HG03571 (cell line): Measurements from ENCODE around the gene KRT26.
"Not testable (repeated sequence)": the region's sequence is repeated elsewhere in the genome, so short reads cannot be mapped to it uniquely, and the experiment has no call there.

Source experiments
- ATAC-seq: cut with Tn5 transposase; IDR thresholded peaks from one replicate; pipeline ENCODE4 v1.9.1; 2021; ENCODE audit not compliant: unreplicated experiment

KRT26 gene

DNA sequence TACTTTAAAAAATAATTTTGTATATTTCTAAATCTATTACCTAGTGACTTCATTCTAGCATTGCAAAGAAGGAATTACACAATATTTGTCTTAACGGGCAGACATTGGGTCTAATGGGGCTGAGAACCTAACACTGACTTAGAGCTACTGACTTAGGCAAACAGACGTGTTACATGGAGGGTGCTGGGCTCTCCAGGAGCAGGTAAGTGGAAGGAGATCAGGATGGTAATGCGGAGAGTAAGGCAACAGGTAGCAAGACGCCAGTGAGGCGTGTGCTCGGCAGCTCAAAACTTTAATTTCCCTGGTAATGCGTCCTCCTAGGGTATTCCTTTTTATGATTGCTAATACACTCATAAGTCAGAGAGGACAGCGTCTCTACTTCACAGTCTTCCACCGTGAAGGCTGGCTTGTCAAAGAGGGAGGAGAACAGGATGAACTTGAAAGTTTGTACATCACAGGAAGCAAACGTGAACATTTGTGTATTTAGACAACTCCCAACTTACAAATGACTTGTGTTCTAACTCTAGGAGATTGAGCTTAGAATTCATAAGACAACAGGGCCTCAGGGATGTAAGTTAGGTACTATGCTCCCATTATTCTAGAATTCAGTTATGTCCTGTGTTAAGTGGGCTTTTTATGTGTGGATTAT, 23.1 kb upstream of the KRT26 start:
- ATAC-seq: no peak

DNA sequence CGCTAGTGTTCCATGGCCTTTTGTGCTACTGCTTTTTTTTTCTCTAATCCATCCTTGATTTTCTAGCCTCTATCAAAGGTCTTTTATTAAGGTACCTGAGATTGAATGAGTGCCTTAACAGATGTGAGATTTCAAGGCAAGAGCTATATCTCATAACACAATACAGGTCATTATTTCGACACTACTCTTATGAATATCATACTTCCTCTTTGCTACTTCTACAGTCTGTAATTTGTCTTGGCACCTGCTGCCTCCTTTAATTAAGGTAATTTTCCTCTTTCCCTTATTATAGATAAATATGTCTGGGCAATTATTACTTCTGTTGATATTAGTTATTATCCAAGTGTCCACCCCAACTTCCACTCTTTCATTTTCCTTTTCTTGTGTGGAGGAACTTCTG, 22.5 kb upstream of the KRT26 start:
- ATAC-seq: no peak

DNA sequence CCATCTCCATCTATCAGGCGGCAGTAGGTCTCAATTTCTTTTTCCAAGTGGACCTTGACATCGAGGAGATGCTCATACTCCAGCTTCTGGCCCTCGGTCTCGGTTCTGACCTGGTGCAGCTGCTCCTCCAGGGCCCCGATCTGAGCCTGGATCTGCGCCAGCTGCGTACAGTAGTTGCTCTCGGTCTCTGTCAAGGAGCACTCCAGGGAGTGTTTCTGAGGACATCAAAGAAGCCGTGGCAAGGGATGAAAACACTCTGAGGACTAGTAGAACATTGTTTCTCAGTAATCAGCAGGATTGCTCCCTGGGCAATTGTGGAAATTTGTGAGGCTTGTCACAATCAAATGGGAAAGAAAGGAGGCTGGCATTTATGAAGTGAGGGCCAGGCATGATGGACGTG, 21.8 kb upstream of the KRT26 start:
- no peak for ATAC-seq

DNA sequence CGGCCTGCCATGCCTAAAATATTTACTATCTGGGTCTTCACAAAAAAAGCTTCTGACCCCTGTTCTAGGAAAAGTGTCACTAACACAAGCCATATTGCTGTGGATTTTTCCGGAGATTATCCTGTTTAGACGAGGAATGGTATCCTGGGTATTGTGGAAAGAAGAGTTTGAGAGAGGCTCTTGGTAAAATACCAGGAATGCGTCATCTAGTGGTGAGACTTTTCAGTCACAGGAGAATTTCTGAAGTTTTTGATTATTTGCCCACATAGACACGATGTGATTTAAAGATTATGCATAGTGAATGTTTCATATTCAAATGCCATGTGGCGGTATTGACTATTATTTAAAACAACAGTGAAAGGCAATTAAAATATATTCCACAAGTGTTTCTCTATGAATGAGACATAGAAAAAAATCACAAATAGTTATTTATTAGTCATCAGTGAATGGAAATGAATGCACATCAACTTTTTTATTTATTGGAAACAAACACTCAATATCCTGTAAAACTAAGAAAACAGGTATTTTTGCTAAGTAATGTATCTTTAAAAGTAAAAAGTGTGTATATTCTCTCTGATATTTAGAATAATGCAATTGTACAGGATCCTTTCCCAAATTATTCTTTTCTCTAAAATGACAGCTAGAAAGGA, 19.9 kb upstream of the KRT26 start:
- no peak for ATAC-seq

DNA sequence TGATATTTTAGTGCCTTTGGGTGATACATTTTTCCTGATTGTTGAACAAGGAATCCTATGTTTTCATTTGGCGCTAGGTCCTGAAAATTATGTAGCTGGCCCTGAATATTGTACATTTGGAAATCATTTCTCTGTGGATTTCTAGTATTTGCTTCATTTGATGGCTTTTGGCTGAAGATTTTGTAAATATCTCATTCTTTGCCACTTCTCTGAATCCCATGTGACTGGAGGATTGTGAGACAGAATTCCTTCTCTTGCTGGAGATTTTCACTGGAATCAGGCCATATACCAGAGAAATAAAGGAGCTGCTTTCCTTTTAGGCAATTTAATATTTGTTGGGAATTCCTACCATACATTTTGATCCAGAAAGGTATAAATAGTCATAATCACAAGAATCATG, 19.1 kb upstream of the KRT26 start:
- no peak for ATAC-seq

DNA sequence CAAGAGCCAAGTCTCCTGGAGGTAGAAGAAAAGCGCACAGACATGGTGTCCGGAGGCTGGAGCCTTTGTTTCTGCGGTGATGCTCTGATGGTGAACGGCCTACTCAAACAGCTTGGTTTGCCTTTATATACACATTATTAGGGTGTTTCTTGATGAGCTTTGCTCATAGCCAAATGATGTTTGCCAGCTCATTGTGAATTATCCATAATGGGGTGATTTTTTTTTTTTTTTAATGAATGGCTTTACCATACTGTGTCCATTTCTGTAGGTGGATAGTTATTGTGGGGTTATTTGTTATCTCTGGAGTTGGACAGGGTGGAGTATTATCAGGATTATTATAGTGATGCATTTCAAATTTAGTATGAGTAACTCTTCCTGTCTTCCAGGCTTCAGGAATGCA, 10.4 kb upstream of the KRT26 start, which contains the start of gene KRT27:
TSS of gene KRT27 (minus strand) at position 101 of the 400 bp plus-strand sequence. CDS start at position 44, 57 bp downstream.
- ATAC-seq: no peak

DNA sequence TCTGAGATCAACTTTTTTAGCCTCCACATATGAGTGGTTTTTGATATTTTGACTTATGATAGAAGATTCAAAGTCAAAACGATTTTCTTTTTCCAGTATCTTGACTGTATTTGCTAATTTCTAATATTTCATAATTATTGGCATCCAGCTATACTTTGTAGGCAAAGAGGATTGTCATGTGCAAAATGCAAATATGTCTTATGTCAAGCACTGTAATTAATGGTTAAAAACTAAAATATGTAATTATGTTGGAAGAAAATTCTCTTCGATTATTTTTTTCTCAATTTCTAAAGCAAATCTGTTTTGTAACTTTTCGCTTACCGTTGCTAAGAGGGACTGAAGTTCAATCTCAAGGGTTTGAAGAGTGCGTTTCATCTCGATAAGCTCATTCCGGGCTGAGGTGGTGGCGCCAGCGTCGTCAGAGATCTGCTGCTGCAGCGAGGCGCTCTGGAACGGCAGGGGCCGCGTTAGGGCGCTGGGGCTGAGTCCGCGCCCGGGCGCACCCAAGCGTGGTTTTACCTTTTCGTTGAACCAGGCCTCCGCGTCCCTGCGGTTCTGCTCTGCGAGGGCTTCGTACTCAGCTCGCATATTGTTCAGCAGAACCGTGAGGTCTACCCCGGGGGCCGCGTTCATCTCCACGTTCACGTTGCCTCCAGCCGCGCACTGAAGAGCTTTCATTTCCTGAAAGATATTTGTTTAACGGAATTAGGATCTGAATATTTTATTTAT, 7.3 kb upstream of the KRT26 start:
- no peak for ATAC-seq

DNA sequence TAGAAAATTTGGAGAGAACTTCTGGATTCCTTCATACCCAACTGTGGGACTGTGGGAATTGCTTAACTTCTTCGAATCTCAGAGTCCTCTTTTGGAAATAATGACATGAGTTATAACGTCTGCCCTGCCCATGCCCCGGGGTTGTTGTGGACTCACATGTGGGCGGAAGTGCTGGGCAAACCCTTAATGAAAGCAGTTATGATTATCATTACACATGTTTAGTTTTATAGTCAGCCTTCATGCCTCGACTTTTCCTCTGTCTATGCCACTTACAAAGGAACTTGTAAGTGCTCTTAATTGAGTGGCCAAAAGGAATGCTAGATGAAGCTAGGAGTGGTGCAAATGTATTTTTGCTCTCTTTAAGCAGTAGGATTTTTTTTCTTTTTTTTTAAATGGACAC, 6.5 kb upstream of the KRT26 start:
- no peak for ATAC-seq

DNA sequence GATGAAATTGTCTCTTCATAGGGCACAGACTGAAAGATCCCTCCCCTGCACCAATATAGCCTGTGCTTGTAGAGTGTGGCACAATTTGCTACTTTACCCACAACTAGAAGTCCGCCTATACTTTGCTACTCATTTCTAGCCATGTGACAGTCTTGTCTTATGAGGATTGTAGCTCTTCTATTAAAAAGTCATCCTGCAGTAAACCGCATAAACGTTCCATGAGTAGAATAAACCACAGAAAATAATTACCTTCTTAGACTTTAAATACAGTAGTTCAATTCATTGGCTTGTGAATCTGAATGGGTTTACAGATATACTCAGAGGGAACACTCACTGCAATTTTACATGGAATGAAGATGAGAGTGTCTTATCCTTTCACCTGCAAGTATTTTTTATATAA, 6.0 kb upstream of the KRT26 start:
- ATAC-seq: no peak

DNA sequence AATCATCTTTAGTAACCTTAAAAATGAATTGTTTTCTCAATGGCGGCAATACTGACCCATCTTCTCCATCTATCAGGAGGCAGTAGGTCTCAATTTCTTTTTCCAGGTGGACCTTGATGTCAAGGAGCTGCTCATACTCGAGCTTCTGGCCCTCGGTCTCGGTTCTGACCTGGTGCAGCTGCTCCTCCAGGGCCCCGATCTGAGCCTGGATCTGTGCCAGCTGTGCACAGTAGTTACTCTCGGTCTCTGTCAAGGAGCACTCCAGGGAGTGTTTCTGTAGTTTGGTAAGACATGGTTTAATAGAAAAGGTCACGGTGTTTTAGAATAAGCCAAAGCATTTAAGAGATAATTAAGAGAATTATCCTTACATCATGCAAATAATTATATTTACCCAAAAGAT, 5.5 kb upstream of the KRT26 start:
- no peak for ATAC-seq

DNA sequence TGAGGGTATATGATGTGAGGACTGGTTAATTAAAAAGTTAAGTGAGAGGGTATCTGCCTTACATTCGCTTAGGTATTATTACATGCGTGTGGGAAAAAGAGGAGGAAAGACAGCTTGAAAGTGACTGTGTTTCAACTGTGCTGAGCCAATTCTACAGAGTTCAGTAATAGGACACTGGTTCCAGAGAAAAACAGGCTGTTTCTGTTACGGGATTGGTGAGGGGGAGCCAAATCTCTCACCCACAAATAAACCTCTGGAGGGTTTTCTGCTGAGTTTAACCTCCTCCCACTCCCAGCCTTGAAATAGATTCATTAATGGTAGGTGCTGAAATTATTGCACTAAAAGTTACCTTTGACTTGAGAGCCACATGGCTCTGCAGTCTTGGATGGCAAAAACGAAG, 3.9 kb upstream of the KRT26 start:
- ATAC-seq: no peak

DNA sequence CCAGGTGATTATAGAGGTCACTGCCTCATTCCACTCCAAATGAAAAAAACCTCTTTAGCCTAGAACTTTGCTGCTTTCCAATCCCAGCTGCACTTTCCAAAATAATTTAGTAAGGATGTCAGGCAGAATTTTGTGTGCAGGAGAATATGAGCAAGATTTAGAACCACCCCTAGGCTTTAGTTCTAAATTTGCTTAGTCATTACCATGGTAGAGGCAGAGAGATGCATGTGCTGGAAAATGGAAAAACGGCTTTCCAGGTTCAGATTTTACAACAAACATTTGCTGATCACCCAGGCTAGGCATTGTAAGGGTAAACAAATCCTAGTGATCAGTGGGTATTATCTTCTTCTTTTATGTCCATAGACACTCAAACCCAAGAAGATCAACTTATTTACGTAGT, 6.3 kb downstream of the KRT26 start:
- no peak for ATAC-seq

DNA sequence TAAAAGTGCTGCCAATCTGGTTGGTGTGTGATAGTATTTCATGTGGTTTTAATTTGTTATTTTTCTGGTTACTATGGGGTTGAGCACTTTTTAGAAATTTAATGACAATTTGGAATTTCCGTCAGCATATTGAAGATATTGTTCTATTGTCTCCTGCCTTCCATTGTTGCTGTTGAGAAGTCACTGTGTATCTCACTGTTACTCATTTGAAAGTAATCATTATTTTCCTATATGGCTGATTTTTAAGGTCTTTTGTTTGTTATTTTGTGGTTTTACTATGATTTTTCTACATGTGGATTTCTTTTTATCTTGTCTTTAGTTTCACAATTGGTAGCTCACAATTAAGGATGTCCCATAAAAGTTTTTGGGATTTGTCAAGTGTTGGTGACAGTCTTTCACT, 8.2 kb downstream of the KRT26 start:
- no peak for ATAC-seq

DNA sequence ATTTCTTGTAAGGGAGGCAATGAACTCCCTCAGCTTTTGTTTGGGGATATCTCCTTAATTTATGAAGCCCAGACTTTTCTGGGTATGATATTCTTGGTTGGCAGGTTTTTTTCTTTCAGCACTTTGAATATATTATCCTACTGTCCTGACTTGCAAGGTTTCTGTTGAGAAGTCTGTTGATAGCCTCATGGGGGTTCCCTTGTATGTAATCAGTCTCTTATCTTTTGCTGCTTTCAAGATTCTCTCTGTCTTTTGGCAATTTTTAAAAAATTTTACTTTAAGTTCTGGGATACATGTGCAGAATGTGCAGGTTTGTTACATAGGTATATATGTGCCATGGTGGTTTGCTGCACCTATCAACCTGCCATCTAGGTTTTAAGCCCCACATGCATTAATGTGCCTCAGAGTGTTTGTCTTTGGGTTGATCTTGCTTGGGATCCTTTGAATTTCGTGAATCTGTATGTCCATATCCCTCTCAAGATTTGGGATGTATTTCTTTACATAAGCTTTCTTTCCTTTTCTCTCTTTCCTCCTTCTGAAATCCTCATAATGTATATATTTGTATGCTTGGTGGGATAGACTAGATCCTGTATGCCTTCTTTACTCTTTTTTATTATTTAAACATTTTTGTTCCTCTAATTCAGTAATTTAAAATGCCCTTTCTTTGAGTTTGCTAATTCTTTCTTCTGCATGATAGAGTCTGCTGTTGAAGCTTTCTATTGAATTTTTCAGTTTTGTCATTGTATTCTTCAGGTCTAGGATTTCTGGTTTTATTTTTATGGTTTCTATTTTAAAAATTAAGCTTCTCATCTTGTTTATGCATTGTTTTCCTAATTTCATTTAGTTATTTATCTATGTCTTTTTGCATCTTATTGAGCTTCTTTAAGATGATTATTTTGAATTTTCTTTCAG, 11.6 kb downstream of the KRT26 start:
- ATAC-seq: no peak

DNA sequence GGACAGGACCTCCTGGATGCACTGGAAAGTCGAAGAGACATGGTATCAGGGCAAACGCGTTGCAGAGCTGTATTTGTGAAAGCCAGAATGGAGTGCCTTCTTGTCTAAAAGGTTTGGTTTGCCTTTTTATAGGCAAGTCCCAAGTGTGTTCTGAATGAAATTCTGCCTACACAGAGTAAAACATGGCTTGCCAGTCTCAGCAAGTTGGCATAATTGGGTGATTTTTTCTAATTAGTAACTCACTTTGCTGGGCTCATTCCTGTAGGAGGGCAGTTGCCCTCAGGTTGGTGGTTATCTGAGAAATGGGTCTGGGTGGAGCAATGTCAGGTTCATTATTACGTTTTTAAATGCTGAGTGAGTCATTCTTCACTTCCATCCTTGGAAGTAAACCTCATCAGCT, 16.8 kb downstream of the KRT26 start, which contains the start of gene KRT25:
TSS of gene KRT25 (minus strand) at position 101 of the 400 bp plus-strand sequence. CDS start at position 41, 60 bp downstream.
- no peak for ATAC-seq

DNA sequence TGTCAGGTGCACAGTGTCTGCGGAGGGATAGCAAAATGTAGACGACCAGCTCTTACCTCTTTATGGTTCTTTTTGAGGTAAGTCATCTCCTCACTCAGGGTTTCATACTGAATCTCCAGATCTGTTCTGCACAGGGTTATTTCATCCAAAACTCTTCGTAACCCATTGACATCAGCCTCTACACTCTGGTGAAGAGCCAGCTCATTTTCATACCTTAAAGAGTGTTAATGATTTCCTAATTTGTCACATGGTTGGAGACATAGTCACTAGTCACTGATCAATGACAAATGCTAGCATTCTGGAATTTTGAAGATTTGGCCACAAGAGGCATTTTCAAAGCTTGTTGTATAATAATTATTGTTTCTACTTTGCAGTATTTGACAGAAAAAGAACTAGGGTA, 18.2 kb downstream of the KRT26 start:
- ATAC-seq: no peak

DNA sequence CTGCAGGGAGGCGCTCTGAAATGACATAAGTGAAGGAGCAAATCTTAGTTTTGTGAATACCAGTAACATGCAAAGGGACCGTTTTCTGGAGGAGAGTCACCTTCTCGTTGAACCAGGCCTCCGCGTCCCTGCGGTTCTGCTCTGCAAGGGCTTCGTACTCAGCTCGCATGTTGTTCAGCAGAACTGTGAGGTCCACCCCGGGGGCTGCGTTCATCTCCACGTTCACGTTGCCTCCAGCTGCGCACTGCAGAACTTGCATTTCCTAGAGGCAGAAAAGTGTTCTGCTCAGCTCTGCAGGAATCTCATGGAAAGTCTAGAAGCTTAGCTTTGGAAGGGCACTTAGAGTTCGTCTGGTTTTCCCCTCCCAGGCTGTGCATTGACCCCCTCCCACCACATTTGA, 20.9 kb downstream of the KRT26 start:
- no peak for ATAC-seq

DNA sequence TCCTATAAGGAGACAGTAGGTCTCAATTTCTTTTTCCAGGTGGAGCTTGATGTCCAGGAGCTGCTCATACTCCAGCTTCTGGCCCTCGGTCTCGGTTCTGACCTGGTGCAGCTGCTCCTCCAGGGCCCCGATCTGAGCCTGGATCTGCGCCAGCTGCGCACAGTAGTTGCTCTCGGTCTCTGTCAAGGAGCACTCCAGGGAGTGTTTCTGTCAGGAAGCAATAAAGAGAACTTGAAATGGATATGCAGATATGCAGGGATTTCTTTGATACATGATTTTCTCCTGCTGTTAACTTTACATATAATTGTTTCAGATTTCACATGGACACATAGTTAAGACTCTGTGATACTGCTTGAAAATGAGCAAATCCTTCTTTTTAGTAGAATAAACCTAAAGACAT, 21.6 kb downstream of the KRT26 start:
- ATAC-seq: no peak

DNA sequence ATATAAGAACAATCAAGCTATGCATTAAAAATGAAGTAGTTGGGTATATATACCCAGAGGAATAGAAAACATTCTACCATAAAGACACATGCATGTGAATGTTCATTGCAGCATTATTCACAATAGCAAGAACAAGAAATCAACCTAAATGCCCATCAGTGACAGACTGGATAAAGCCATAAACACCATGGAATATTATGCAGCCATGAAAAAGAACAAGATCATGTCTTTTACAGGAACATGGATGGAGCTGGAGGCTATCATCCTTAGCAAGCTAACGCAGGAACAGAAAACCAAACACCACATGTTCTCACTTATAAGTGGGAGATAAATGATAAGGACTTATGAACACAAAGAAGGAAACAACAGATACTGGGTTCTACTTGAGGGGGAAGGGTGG, 23.3 kb downstream of the KRT26 start:
- not testable (repeated sequence) for ATAC-seq

DNA sequence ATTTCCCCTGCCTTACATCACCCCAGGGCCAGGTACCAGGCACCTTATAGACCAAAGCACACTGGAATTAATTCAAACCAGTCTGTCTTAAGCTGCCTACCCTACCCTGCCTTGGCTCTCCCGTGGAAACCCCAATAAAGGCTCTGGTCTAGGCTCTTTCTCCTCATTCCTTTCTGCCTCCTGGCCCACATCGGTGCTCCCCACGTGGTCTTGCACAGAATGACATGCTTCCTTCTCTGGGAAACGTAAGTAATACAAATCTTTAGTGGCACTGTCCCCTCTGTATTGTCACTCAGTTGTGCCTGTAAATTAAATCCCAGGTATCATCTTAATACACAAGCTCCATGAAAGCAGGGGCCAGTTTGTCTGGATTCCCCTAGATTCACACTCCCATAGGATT, 33.4 kb downstream of the KRT26 start:
- no peak for ATAC-seq

DNA sequence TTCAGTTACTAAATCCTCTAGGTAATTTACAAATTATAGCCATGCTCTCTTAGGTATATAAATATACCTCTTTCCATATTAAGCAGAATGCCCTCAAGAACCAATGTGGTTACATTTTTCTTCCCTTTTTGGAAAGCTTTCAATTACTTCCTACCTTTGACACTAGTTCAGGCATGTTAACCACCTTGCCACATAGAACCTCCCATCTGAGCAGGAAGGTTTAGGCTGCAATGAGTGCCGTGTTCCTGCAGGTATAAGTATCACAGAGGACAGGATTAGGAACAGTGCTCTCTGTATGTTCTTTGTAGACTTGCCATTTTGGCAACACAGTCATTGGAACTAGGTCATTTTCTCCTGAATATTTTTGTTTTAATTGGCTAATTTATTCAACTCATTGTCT, 37.0 kb downstream of the KRT26 start:
- ATAC-seq: no peak
